GM10248 (cell line): Measurements from ENCODE around the gene MMRN1.
"Not testable (repeated sequence)": the region's sequence is repeated elsewhere in the genome, so short reads cannot be mapped to it uniquely, and the experiment has no call there.

Experiments
- CTCF ChIA-PET: fragments of 300-600 bp; sonication (Branson Sonifier 250); formaldehyde crosslinking; extraction: SDS; loops from one replicate; lab custom pipeline; 2021; ENCODE audit warnings: antibody characterized with exemption; lab: Yijun Ruan, JAX
- POLR2A ChIA-PET: fragments of 350-650 bp; sonication (Branson Sonifier 250); formaldehyde crosslinking; extraction: SDS; loops from one replicate; lab custom pipeline; 2020; ENCODE audit warnings: antibody characterized with exemption; lab: Yijun Ruan, JAX
- DNase-seq: peaks from one replicate; pipeline ENCODE4 v3.0.0; 2012; ENCODE audit errors: extremely low spot score
- TF ChIP-seq, protein P1 (sequence below): IDR thresholded peaks from 2 replicates; pipeline ENCODE4 v1.5.1; 2012; ENCODE audit warnings: mild to moderate bottlenecking, low read depth; ENCODE audit errors: extremely low read depth, missing control alignments, control extremely low read depth

The MMRN1 gene

DNA sequence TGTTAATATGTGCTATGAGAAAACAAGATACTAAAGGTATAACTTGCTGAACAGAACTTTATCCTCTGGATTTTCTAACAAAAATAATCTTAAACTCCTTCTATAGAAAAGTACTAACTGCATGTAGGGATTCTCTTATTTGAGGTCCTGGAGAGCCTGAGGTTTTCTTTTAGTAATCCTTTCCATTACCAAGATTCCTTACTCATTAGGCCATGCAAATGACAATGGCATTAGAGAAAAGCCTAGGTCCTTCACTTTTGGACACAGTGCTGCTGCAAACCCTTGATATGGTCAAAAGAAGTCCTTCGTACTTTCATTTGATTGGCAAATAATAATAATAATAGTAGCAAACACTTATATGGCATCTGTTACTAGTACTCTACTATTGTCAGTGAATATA lies 3.2 kb downstream of the MMRN1 start:
- no peak for DNase-seq
- TF ChIP-seq, protein P1, sequence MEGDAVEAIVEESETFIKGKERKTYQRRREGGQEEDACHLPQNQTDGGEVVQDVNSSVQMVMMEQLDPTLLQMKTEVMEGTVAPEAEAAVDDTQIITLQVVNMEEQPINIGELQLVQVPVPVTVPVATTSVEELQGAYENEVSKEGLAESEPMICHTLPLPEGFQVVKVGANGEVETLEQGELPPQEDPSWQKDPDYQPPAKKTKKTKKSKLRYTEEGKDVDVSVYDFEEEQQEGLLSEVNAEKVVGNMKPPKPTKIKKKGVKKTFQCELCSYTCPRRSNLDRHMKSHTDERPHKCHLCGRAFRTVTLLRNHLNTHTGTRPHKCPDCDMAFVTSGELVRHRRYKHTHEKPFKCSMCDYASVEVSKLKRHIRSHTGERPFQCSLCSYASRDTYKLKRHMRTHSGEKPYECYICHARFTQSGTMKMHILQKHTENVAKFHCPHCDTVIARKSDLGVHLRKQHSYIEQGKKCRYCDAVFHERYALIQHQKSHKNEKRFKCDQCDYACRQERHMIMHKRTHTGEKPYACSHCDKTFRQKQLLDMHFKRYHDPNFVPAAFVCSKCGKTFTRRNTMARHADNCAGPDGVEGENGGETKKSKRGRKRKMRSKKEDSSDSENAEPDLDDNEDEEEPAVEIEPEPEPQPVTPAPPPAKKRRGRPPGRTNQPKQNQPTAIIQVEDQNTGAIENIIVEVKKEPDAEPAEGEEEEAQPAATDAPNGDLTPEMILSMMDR = no peak
- ChIA-PET CTCF (interaction anchor here (0.6 to 1.5 kb wide), 3 partner anchors 12 to 240 kb away, joined by 3 to 5 read pairs (median 4); no protein-coding TSS in a partner anchor), POLR2A (no interaction called here)

DNA sequence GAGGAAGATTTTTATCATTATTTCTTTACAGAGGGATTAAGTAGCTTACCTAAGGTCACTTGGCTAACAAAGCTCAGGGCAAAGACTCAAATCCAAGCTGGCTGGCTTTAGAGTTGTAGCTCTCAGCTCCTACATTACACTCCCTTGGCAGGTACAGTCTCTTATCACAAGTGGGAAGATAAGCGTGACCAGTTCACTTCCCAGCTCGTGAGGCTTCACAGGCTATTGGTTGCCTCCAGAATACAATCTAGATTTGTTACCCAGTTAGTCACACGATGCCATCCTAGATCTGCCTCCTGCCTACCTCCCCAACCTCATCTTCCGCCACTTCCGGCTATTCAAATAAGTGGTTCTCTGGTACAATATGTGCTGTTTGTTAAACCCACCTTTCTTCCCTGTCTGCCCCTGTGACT lies 3.7 kb downstream of the MMRN1 start:
- ChIA-PET POLR2A (no interaction called here), CTCF (interaction anchor here (0.6 to 1.5 kb wide), 3 partner anchors 12 to 241 kb away, joined by 3 to 5 read pairs (median 4); no protein-coding TSS in a partner anchor)
- DNase-seq = no peak
- TF ChIP-seq, protein P1 = no peak

DNA sequence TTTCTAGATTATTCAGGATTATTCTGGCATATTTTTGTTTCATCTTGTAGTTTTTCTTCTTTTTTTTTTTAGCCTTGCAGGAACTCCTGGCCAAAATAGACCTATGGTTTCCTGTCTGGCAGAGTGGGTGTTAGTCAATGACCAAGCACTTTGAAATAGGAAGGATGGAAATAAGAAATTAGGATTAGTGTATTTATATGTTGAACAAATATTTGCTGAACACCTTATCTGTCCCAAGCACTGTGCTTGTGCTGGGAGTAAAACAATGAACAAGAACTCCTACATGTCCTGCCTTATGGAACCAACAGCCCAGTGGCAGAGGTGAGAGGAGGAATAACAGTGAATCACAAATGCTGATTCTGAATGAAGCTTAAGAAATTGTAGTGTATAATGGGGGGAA lies 4.5 kb downstream of the MMRN1 start:
- no peak for DNase-seq
- CTCF ChIA-PET = interaction anchor here (1.5 kb wide), 1 partner anchor 11 kb away, joined by 5 read pairs; no protein-coding TSS in a partner anchor
- TF ChIP-seq, protein P1 = no peak
- POLR2A ChIA-PET = no interaction called here

DNA sequence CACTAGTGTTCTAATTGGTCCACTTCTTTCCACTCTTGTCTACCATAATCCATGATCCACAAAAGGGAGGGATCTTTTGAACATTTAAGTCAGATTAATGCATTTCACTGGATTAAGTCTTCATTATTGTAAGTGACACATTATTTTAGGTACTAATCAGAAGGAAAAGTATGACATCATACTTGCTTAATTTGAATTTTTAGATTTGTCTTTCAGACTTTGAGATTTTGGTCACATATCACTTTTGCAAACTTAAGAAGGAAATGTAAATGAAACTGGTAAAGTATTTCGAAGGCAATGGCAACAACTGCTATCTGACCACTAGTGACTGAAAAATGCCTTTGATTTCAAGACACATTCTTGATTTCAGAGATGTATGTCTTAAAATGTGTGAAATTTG lies 5.2 kb downstream of the MMRN1 start:
- TF ChIP-seq, protein P1 = no peak
- no peak for DNase-seq
- POLR2A ChIA-PET = no interaction called here
- CTCF ChIA-PET = interaction anchor here (1.0 kb wide), 1 partner anchor 644 kb away, joined by 3 read pairs; no protein-coding TSS in a partner anchor

DNA sequence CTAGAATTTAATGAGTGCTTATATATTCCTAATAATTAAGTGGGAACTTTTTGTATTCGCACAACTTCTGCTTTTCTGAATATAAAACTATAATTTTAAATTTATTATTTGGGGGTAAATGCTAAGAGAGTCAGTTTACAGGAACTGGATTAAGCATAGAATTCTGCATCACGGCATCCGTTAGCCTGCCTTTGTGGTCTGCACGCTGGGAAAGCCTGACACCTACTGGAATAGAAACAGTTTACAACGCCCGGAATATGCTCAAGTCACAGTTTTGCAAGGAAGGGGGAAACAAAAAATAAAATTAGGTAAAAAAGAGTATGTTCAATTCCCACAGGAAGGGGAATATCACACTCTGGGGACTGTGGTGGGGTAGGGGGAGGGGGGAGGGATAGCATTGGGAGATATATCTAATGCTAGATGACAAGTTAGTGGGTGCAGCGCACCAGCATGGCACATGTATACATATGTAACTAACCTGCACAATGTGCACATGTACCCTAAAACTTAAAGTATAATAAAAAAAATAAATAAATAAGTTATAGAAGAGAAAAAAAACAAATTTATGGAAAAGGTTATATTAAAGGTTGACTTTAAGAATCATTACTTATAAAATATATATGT lies 7.3 kb downstream of the MMRN1 start:
- CTCF ChIA-PET = interaction anchor here (1.0 kb wide), 1 partner anchor 12 kb away, joined by 4 read pairs; no protein-coding TSS in a partner anchor
- DNase-seq = peak; percentile 10
- POLR2A ChIA-PET = not testable (repeated sequence)
- TF ChIP-seq, protein P1 = peak; percentile 82

DNA sequence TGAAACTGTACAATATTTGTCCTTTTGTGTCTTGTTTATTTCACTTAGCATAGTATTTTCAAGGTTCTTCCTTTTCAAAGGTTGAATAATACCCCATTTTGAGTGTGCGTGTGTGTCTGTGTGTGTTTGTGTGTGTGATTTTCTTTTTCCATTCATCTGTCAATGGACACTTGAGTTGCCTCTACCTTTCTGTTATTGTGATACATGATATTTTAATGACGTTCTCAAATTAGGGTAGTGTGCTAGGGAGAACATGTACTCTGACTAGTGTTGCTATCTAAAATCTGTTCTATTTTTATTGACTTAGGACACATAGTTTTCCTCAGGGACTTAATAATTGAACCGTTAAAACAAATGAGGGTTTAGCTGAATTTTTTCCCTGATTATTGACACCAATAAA lies 9.9 kb downstream of the MMRN1 start:
- CTCF ChIA-PET = no interaction called here
- POLR2A ChIA-PET = no interaction called here
- TF ChIP-seq, protein P1 = no peak
- DNase-seq = no peak
